ENCODE measurements around the gene NLGN1. TPM values are rescaled to one million over a fixed set of nuclear protein-coding genes. Genes with fewer than 3 reads are reported as not detected.

The NLGN1 gene
- total RNA-seq, 5 donors from 2014 or later (not counting 1 experiment from before 2014, with no cell fraction given), result 0.18 TPM; not detected in 4

DNA sequence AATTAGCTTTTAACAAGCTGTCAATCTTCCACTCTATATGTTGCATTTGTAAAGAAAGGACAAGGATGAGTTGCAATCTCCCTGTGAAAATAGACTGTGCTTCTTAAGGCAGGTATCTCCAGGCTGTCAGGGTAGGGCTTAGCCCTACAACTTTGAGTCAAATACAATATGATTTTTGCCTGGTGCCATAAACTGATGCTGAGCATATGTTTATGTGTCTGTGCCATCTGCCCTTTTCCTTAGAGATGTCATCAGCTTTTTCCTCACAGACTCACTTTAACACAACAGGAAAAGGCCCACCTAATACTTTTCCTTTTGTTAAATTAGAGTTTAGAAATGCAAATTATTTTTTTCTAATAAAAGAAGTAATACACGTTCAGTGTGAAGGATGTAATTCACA lies 548.3 kb downstream of the NLGN1 start:
- Histone ChIP-seq H3K27ac (ENCODE audit: low read length) (no peak overlapping the region), H3K27me3 (replicated peaks in 1 of 2; ENCODE audit: control insufficient read depth in 2 of 2, extremely low read depth in 1 of 2, insufficient read depth in 2 of 2, low read length in 1 of 2) (no peaks in the 10 kb centered on the region), H3K36me3 (ENCODE audit: control insufficient read depth in 2 of 2, extremely low read depth in 1 of 2, insufficient read depth in 1 of 2, low read length in 1 of 2) (no peaks in the 10 kb centered on the region), H3K4me1 (ENCODE audit: control insufficient read depth in 1 of 2, extremely low read depth in 1 of 2, insufficient read depth in 2 of 2, low read length in 2 of 2) (no peaks in the 10 kb centered on the region), H3K9me3 (no peaks in the 10 kb centered on the region), H3K4me3 (ENCODE audit: control insufficient read depth in 1 of 2, extremely low read depth in 1 of 2, low read length in 1 of 2) (no peak overlapping the region)
- DNase-seq (no peak), ATAC-seq (replicated peaks in 1 of 4) (no peak)
- H3K9me3 Mint-ChIP-seq, result peaks cover 0 to 4% (median 0%) of the 10 kb centered on the region in 3 donors
- no peaks in the 10 kb centered on the region for H3K36me3 Mint-ChIP-seq
- H3K4me1 Mint-ChIP-seq, result no peaks in the 10 kb centered on the region
- no CpG with 5 or more reads among the region's 1 CpG for WGBS (ENCODE audit: insufficient coverage)
- H3K27me3 Mint-ChIP-seq, result no peaks in the 10 kb centered on the region
- ChIA-PET POLR2A (no interaction called here), CTCF (no interaction called here)
- H3K27ac Mint-ChIP-seq, result no peak overlapping the region
- H3K4me3 Mint-ChIP-seq, result no peak overlapping the region

DNA sequence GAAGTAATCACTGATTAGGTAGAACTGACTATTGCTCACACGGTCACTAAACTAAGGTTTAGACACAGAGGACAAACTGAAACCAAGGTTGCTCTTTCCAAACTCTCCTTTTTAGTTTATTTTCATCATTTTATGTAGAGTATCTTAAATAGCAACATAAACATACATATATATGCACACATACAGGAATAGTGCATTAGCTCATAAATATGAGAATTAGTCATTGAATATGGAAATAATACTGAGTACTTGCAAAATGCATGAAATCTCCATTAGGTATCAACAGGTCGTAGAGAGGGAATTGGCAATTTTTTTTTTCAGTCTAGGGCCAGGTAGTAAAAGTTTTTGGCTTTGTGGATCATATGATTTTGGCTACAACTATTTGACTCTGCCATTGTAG lies 557.1 kb downstream of the NLGN1 start:
- CTCF ChIA-PET, result no interaction called here

GRCh38 chr3:173957646-173958045 lies 560.1 kb downstream of the NLGN1 start:
- H3K9me3 Mint-ChIP-seq, result peaks cover 0 to 4% (median 0%) of the 10 kb centered on the region in 3 donors
- no peaks in the 10 kb centered on the region for H3K4me1 ChIP-seq (ENCODE audit: control insufficient read depth in 1 of 2, extremely low read depth in 1 of 2, insufficient read depth in 2 of 2, low read length in 2 of 2)
- WGBS (ENCODE audit: insufficient coverage), result no CpG with 5 or more reads among the region's 4 CpGs
- H3K36me3 ChIP-seq (ENCODE audit: control insufficient read depth in 2 of 2, extremely low read depth in 1 of 2, insufficient read depth in 1 of 2, low read length in 1 of 2), result no peaks in the 10 kb centered on the region
- no peak for DNase-seq
- no peaks in the 10 kb centered on the region for H3K36me3 Mint-ChIP-seq
- ATAC-seq (replicated peaks in 1 of 4), result no peak
- no peaks in the 10 kb centered on the region for H3K9me3 ChIP-seq
- no peak overlapping the region for H3K4me3 Mint-ChIP-seq
- H3K4me3 ChIP-seq (ENCODE audit: control insufficient read depth in 1 of 2, extremely low read depth in 1 of 2, low read length in 1 of 2), result no peak overlapping the region
- no peaks in the 10 kb centered on the region for H3K27me3 ChIP-seq (replicated peaks in 1 of 2; ENCODE audit: control insufficient read depth in 2 of 2, extremely low read depth in 1 of 2, insufficient read depth in 2 of 2, low read length in 1 of 2)
- POLR2A ChIA-PET, result no interaction called here
- H3K27ac Mint-ChIP-seq, result no peak overlapping the region
- H3K4me1 Mint-ChIP-seq, result no peaks in the 10 kb centered on the region
- no peak overlapping the region for H3K27ac ChIP-seq (ENCODE audit: low read length)
- CTCF ChIA-PET, result no interaction called here
- H3K27me3 Mint-ChIP-seq, result no peaks in the 10 kb centered on the region

More for the DNA sequence above, 557.1 kb downstream of the NLGN1 start:
- H3K36me3 Mint-ChIP-seq, result no peaks in the 10 kb centered on the region
- no peak for DNase-seq
- no peak for ATAC-seq (replicated peaks in 1 of 4)
- POLR2A ChIA-PET, result no interaction called here
- no peaks in the 10 kb centered on the region for H3K4me1 Mint-ChIP-seq
- no peak overlapping the region for H3K4me3 ChIP-seq (ENCODE audit: control insufficient read depth in 1 of 2, extremely low read depth in 1 of 2, low read length in 1 of 2)
- no peak overlapping the region for H3K4me3 Mint-ChIP-seq
- H3K27ac Mint-ChIP-seq, result no peak overlapping the region
- H3K27ac ChIP-seq (ENCODE audit: low read length), result no peak overlapping the region
- WGBS (ENCODE audit: insufficient coverage), result no CpG with 5 or more reads among the region's 2 CpGs
- H3K27me3 ChIP-seq (replicated peaks in 1 of 2; ENCODE audit: control insufficient read depth in 2 of 2, extremely low read depth in 1 of 2, insufficient read depth in 2 of 2, low read length in 1 of 2), result no peaks in the 10 kb centered on the region
- no peaks in the 10 kb centered on the region for H3K9me3 ChIP-seq
- no peaks in the 10 kb centered on the region for H3K4me1 ChIP-seq (ENCODE audit: control insufficient read depth in 1 of 2, extremely low read depth in 1 of 2, insufficient read depth in 2 of 2, low read length in 2 of 2)
- H3K27me3 Mint-ChIP-seq, result no peaks in the 10 kb centered on the region
- no peaks in the 10 kb centered on the region for H3K36me3 ChIP-seq (ENCODE audit: control insufficient read depth in 2 of 2, extremely low read depth in 1 of 2, insufficient read depth in 1 of 2, low read length in 1 of 2)
- peaks cover 0 to 10% (median 0%) of the 10 kb centered on the region in 3 donors for H3K9me3 Mint-ChIP-seq

- H3K4me1 Mint-ChIP-seq, result no peaks in the 10 kb centered on the region
- H3K27me3 ChIP-seq (replicated peaks in 1 of 2; ENCODE audit: control insufficient read depth in 2 of 2, extremely low read depth in 1 of 2, insufficient read depth in 2 of 2, low read length in 1 of 2), result no peaks in the 10 kb centered on the region
- no peaks in the 10 kb centered on the region for H3K27me3 Mint-ChIP-seq
- H3K9me3 ChIP-seq, result no peaks in the 10 kb centered on the region
- H3K4me3 ChIP-seq (ENCODE audit: control insufficient read depth in 1 of 2, extremely low read depth in 1 of 2, low read length in 1 of 2), result no peak overlapping the region
- no peaks in the 10 kb centered on the region for H3K36me3 ChIP-seq (ENCODE audit: control insufficient read depth in 2 of 2, extremely low read depth in 1 of 2, insufficient read depth in 1 of 2, low read length in 1 of 2)
- ChIA-PET CTCF (no interaction called here), POLR2A (no interaction called here)
- no peak overlapping the region for H3K27ac ChIP-seq (ENCODE audit: low read length)
- peaks cover 0 to 7% (median 3%) of the 10 kb centered on the region in 3 donors for H3K9me3 Mint-ChIP-seq
- H3K36me3 Mint-ChIP-seq, result no peaks in the 10 kb centered on the region
- ATAC-seq (replicated peaks in 1 of 4) (no peak), DNase-seq (peak in 1 of 35 experiments; percentile 2)
- no peak overlapping the region for H3K4me3 Mint-ChIP-seq
- no peaks in the 10 kb centered on the region for H3K4me1 ChIP-seq (ENCODE audit: control insufficient read depth in 1 of 2, extremely low read depth in 1 of 2, insufficient read depth in 2 of 2, low read length in 2 of 2)
- 75% methylated on average over 6 of the region's 6 CpGs for WGBS (ENCODE audit: insufficient coverage)
- H3K27ac Mint-ChIP-seq, result no peak overlapping the region
Observed at GRCh38 chr3:173958805-173959204, 561.3 kb downstream of the NLGN1 start.

DNA sequence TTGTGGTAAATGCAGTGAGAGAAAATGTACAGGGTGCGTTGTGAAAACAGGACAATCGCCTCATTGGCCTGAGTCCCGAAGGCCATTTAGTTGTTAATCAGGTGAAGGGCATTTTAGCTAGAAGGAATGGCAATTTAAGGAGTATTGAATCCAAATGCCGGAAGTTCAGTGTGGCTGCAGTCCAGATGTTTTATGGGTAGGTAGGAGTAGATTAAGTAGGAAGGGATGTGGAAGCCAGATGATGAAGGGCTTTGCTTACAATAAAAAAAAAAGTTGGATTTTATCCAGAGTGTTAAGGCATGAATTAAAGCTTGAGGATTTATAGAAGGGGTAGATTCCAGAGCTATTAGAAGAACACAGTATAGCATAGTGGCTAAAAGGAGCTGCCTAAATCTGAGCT lies 572.7 kb downstream of the NLGN1 start:
- H3K27me3 Mint-ChIP-seq, result no peaks in the 10 kb centered on the region
- Histone ChIP-seq H3K27me3 (replicated peaks in 1 of 2; ENCODE audit: control insufficient read depth in 2 of 2, extremely low read depth in 1 of 2, insufficient read depth in 2 of 2, low read length in 1 of 2) (no peaks in the 10 kb centered on the region), H3K4me1 (ENCODE audit: control insufficient read depth in 1 of 2, extremely low read depth in 1 of 2, insufficient read depth in 2 of 2, low read length in 2 of 2) (no peaks in the 10 kb centered on the region), H3K36me3 (ENCODE audit: control insufficient read depth in 2 of 2, extremely low read depth in 1 of 2, insufficient read depth in 1 of 2, low read length in 1 of 2) (no peaks in the 10 kb centered on the region), H3K9me3 (no peaks in the 10 kb centered on the region), H3K27ac (ENCODE audit: low read length) (no peak overlapping the region), H3K4me3 (ENCODE audit: control insufficient read depth in 1 of 2, extremely low read depth in 1 of 2, low read length in 1 of 2) (no peak overlapping the region)
- no peak overlapping the region for H3K4me3 Mint-ChIP-seq
- peaks cover 0 to 10% (median 4%) of the 10 kb centered on the region in 3 donors for H3K9me3 Mint-ChIP-seq
- ChIA-PET POLR2A (no interaction called here), CTCF (no interaction called here)
- no peaks in the 10 kb centered on the region for H3K4me1 Mint-ChIP-seq
- ATAC-seq (replicated peaks in 1 of 4), result no peak
- no peak for DNase-seq
- no peak overlapping the region for H3K27ac Mint-ChIP-seq
- 95% methylated on average over 4 of the region's 4 CpGs for WGBS (ENCODE audit: insufficient coverage)
- no peaks in the 10 kb centered on the region for H3K36me3 Mint-ChIP-seq

DNA sequence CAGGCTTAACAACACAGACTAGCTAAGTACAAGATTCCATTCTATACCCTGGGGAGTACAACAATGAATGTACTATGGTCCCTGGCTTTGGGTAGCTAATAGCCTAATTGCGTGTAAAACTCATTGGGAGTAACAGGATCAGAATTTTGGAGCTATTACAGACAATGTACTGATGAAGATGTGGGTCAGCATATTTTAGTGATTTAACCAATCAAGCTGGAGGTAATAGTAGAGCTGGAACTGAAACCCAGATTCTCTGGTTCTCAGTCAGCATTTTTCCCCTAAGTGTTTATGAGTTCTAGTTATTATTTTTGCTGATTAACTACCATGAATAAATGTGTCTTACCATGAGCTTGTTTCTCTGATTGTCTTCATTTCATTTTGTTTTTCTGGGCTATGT lies 578.7 kb downstream of the NLGN1 start:
- Mint-ChIP-seq H3K27me3 (no peaks in the 10 kb centered on the region), H3K36me3 (no peaks in the 10 kb centered on the region), H3K4me1 (no peaks in the 10 kb centered on the region), H3K4me3 (no peak overlapping the region), H3K9me3 (peaks cover 0 to under 1% (median 0%) of the 10 kb centered on the region in 3 donors), H3K27ac (no peak overlapping the region)
- H3K27ac ChIP-seq (ENCODE audit: low read length), result no peak overlapping the region
- H3K9me3 ChIP-seq, result no peaks in the 10 kb centered on the region
- WGBS (ENCODE audit: insufficient coverage), result 75% methylated on average over 1 of the region's 1 CpG
- POLR2A ChIA-PET, result no interaction called here
- no peaks in the 10 kb centered on the region for H3K27me3 ChIP-seq (replicated peaks in 1 of 2; ENCODE audit: control insufficient read depth in 2 of 2, extremely low read depth in 1 of 2, insufficient read depth in 2 of 2, low read length in 1 of 2)
- CTCF ChIA-PET, result no interaction called here
- ATAC-seq (replicated peaks in 1 of 4), result no peak
- H3K4me1 ChIP-seq (ENCODE audit: control insufficient read depth in 1 of 2, extremely low read depth in 1 of 2, insufficient read depth in 2 of 2, low read length in 2 of 2), result no peaks in the 10 kb centered on the region
- H3K4me3 ChIP-seq (ENCODE audit: control insufficient read depth in 1 of 2, extremely low read depth in 1 of 2, low read length in 1 of 2), result no peak overlapping the region
- no peaks in the 10 kb centered on the region for H3K36me3 ChIP-seq (ENCODE audit: control insufficient read depth in 2 of 2, extremely low read depth in 1 of 2, insufficient read depth in 1 of 2, low read length in 1 of 2)
- DNase-seq, result no peak

- Mint-ChIP-seq H3K4me3 (no peak overlapping the region), H3K36me3 (no peaks in the 10 kb centered on the region), H3K27me3 (no peaks in the 10 kb centered on the region), H3K4me1 (no peaks in the 10 kb centered on the region), H3K27ac (no peak overlapping the region), H3K9me3 (no peaks in the 10 kb centered on the region)
- ATAC-seq (replicated peaks in 1 of 4) (no peak), DNase-seq (no peak)
- CTCF ChIA-PET, result no interaction called here
- Histone ChIP-seq H3K27ac (ENCODE audit: low read length) (no peak overlapping the region), H3K27me3 (replicated peaks in 1 of 2; ENCODE audit: control insufficient read depth in 2 of 2, extremely low read depth in 1 of 2, insufficient read depth in 2 of 2, low read length in 1 of 2) (no peaks in the 10 kb centered on the region), H3K4me3 (ENCODE audit: control insufficient read depth in 1 of 2, extremely low read depth in 1 of 2, low read length in 1 of 2) (no peak overlapping the region), H3K9me3 (no peaks in the 10 kb centered on the region), H3K36me3 (ENCODE audit: control insufficient read depth in 2 of 2, extremely low read depth in 1 of 2, insufficient read depth in 1 of 2, low read length in 1 of 2) (no peaks in the 10 kb centered on the region), H3K4me1 (ENCODE audit: control insufficient read depth in 1 of 2, extremely low read depth in 1 of 2, insufficient read depth in 2 of 2, low read length in 2 of 2) (no peaks in the 10 kb centered on the region)
- POLR2A ChIA-PET, result no interaction called here
- WGBS (ENCODE audit: insufficient coverage), result 34% methylated on average over 2 of the region's 2 CpGs
Observed at GRCh38 chr3:173977747-173978146, 580.2 kb downstream of the NLGN1 start.

All from T-cell (primary cell).